Measurements from ENCODE around the gene ARID3A.

ARID3A gene

GRCh38 chr19:931860-932647 lies 6.2 kb downstream of the ARID3A start:
- no peak for DNase-seq

- no peak for DNase-seq
These were observed 7.1 kb downstream of the ARID3A start for GRCh38 chr19:932648-933552.

DNA sequence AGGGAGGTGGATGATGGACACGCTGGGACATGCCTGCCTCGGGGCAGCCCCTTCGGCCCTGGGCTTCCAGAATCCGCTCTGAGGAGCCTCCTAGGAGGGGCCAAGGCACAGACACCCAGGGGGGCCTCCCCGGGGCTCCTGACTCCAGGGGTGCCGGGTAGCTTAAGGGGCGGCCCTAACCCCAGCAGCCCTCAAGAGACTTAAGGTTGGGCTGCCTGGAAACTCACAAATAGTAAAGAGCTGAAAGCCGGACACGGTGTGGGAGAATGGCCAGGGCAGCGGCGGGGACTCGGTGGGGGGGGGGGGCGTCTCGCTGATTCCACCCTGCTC lies 7.7 kb downstream of the ARID3A start:
- no peak for DNase-seq

DNA sequence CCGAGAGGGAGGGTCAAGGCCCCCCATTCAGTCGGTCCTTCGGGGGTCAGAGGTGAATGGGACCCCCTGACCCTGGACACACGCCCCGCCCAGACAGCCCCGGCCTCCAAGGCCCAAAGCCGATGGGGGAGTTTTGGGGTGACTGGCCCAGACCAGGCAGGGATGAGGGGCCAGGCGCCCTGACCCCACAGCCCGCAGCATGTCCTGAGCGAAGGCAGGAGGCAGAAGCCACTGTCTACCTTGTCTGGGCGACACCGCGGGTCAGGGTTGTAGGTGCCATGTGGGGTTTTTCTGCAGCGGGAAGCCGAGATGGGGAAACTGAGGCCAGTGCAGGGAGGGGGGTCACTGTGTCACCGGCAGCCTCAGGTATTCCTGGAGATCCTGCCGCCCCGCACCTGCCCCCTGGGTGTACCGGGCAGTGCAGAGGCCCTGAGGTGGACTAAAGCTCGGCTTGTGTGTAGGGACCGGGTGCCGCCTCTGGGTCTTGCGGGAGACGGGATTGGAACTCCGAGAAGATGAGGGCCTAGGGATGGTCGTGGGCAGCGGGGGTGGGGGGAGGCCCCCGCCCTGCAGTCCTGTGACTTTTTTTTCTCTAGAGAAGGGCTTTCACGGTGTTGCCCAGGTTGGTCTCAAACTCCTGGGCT lies 8.5 kb downstream of the ARID3A start:
- DNase-seq, result no peak

- no peak for DNase-seq
These were observed 9.1 kb downstream of the ARID3A start for GRCh38 chr19:934865-935479.

GRCh38 chr19:936175-936546 lies 10.3 kb downstream of the ARID3A start:
- DNase-seq, result no peak

DNA sequence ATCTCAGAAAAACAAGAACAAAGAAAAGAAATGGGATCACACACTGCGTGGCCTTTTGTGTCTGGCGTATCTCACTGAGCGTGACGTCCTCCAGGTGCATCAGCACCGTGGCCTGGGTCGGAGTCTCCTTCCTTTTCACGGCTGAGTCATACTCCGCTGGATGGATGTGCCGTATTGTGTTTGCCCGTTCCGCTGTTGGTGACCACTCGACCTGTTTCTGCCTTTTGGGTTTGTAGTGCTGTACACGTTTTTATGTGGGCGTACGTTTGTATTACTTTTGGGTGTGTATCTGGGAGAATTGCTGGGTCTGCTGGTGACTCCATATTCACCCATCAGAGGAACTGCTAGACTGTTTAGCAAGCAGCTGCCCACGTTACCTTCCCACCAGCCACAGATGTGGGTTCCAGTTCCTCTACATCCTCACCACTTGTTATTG lies 11.4 kb downstream of the ARID3A start:
- DNase-seq, result peak; percentile 38

DNA sequence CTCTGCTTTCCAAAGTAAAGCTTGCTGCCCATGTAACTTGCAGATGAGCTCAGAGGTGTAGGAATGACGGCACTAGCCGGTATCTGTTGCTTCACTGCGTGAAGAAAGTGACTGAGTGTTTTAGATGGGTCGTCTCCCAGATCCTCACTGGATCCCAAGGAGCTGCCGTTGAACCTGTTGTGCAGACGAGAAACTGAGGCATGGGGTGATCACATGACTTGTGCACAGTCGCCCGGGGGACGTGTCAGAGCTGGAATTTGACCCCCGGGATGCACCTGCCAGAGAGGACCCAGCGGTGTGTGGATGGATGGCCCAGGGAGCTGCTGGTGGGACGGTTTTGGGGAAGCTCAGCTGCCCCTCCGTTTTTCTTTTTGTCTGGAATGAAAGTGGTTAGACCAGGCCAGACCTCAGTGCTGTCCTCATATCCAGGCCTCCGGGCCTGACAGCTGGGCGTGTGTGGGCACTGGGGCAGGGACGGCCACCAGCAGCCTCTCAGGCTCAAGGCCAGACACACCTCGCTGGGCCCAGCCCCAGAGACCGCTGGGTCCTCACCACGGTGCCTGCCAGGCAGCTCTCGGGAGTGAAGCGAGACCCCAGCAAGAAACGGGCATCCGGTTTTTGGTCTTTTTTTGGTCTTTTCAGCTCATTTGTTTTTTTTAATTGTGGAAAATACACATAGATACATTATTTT lies 12.5 kb downstream of the ARID3A start:
- no peak for DNase-seq

- DNase-seq, result no peak
These were observed 13.6 kb downstream of the ARID3A start for GRCh38 chr19:939439-939838.

DNA sequence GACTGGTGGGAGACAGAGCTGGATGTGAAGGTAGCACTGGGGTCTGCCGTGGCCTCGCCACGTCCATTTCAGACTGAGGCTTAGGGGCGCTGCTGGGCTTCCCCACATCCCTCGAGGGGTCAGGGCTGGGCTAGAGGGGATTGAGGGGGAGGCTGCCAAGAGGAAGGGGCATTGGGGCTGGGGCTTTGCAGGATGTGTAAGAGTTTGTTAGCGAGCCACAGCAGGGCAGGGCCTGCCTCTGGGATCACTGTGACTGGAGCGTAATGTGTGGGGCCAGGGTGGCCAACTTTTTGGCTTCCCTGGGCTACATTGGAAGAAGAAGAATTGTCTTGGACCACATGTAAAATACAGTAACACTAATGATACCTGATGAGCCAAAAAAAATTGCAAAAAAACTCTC lies 14.1 kb downstream of the ARID3A start:
- no peak for DNase-seq

DNA sequence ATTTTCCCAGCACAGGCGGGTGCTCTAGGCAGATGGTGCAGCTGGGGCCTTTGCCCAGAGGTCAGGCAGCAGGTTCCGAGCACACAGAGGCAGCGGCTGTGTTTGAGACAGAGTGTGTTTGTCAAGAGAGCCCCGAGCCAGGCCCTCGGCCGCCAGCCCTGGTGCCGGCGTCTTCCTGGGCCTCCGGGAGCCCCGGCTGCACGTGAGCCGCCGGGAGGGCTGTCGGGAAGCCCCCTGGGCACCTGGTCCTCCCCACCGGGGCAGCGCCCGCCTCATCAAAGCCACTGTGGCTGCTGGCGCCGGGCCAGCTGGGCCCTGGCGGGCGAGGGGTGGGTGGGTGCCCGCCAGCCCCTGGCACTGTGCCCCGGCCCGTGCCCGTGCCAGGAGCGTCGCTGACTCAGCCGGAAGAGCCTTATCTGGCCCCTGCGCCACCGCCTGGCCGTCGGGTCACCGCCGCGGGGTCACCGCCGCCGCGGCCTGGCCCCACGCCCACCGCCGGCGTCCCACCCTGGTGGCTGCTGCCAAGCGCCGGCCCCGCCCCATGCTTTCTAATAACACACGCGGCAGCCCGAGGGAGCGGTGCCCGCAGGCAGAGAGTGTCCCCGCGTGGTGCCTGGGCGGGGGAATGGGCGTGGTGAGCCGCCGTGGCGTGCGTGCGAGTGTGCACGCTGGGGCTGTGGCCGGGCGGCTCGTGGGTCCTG lies 14.9 kb downstream of the ARID3A start:
- DNase-seq, result peak; percentile 55

- DNase-seq, result no peak
These were observed 15.7 kb downstream of the ARID3A start for GRCh38 chr19:941292-942132.

DNA sequence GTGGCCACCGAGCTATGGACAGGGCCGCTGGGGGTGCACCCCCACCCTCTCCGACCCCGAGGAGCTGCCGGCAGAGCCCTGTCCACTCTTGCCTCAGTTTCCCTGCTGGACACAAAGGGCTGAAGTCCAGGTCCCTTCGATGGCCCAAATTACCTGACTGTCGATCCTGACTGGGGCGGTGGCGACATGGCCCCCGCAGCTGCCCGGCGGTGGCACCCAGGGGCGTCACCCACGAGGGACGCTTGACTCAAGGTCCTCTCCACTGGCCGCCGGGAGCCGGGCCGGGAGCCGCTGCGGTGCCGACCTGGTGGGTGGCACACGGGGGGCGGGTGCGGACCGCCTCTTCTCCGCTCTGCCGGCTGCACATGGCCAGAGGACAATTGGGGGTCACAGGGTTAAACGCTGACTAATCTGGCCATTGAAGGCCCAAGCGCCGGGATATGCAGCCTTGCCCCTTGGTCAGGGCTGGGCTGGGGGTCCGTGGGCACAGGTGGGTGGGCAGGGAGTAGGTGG lies 16.4 kb downstream of the ARID3A start:
- DNase-seq, result no peak

GRCh38 chr19:943551-944170 lies 17.8 kb downstream of the ARID3A start:
- no peak for DNase-seq

- no peak for DNase-seq
These were observed 18.3 kb downstream of the ARID3A start for GRCh38 chr19:944171-944567.

GRCh38 chr19:944663-945241 lies 18.9 kb downstream of the ARID3A start:
- no peak for DNase-seq

DNA sequence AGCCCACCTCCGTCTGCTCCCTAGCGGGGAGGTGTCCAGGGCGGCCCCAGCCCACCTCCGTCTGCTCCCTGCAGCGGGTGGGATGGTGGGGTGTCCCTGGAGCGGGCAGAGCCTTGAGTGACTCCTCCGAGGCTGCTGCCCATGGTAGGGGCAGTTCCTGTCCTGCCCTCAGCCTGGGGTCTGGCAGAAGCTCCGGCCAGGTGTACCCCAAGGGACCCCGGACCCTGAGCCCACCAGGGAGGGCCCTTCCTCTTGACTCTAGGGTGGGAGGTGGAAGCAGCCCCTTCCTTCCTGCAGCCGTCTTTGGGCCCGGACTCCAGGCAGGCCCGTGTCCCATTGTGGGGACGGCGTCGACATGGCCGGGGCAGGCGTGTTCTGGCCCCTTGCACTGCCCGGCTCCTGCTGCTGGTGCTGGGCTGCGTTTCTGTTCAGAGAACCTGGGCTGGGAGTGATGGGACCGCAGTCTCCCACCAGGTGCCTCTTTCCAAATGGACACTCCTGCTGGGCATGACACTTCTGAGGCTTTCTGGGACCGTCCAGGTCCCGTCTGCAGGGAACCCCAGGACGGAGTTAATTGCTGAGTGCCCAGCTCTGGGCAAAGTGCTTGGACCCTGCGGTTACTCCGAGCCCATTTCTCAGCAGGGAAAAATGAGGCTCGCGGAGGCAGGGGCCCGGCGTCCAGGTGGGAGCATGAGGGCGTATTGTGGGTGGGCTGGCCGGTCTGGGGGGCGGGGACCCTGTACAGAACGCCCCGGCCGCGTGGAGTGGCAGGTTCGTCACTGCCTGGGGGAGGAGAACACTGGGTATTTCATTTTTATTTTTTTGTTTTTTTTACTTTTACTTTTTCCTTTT lies 19.8 kb downstream of the ARID3A start:
- DNase-seq, result no peak

DNA sequence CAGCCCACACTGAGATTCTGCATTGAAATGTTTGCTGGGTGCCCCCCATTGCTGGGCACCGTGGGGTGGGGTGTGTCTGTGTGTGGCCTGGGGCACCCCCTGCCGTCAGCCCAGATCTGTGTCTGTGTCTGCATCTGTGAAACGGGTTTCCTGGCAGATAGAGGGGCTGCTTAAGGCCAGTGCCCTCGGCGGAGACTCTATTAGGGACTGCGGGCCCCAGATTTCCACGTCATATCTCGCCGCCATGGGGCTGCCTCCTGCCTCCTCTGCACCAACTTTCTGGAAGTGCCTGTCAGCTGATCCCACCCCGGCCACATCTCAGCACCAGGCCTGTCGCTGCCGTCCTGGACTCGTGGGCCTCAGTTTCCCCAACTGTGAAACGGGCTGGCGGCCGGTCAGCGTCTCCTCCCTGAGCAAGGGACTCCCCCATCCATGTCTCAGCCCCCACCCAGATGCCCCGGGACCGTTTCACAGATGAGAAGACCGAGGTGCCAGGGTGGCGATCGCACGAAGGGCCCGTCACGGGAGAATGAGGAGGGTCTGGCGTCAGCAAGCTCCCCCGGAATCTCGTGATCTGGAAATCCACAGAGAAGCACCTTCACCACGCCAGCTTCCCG lies 21.4 kb downstream of the ARID3A start:
- no peak for DNase-seq

Measured in stimulated activated CD4-positive, alpha-beta T cell treated with anti-CD3 and anti-CD28 coated beads, Interleukin-1b, Interleukin-23, amount 100 ng/mL, for 48 hours (primary cell).